Measurements from ENCODE around the gene ZFYVE9. TPM values are rescaled to one million over a fixed set of nuclear protein-coding genes. Genes with fewer than 3 reads are reported as not detected.

ZFYVE9 gene
- total and polyA plus RNA-seq, 10 of the 15 experiments (the other 5 are each of a cell fraction or from before 2014, with no cell fraction given): 0.26 to 6.9 (median 2.3) TPM

- in situ Hi-C loops (cut with MboI): loop anchor here (10.0 to 25.0 kb wide), 2 partner anchors 145 to 542 kb away; no protein-coding TSS in a partner anchor
- no peaks in the 10 kb centered on the region for H3K36me3 ChIP-seq (ENCODE audit: control insufficient read depth in 2 of 2, insufficient read depth in 2 of 2, low read length in 1 of 2)
- no TSS peak for BruUV-seq (replicated peaks)
- intact Hi-C loops (cut with micrococcal nuclease; ENCODE audit: unreplicated experiment): loop anchor here (1.0 to 10.0 kb wide), 2 partner anchors 154 to 222 kb away; partner anchors contain the start of gene CC2D1B
- peak overlapping the region; percentile 82 for H2AFZ ChIP-seq (ENCODE audit: control insufficient read depth, low read depth, low read length)
- SMC1A ChIA-PET (ENCODE audit: uncharacterized antibody, unreplicated experiment): no interaction called here
- POLR2A ChIA-PET: no interaction called here
- ATAC-seq (peak; percentile 64), DNase-seq (ENCODE audit: low read depth, low spot score) (no peak), FAIRE-seq (no peak)
- H3K27me3 ChIP-seq (replicated peaks in 1 of 2; ENCODE audit: control insufficient read depth in 2 of 2, insufficient read depth in 2 of 2, low read length in 1 of 2): no peaks in the 10 kb centered on the region; a peak in 1 of 4 replicates
- H4K20me1 ChIP-seq (ENCODE audit: control insufficient read depth, insufficient read depth): no peaks in the 10 kb centered on the region
- 10% methylated on average over 42 of the region's 80 CpGs for WGBS (ENCODE audit: insufficient coverage, insufficient replicate concordance, low lambda C conversion rate, missing lambda C conversion rate)
- peak overlapping the region; percentile 79 for H3K4me3 ChIP-seq
- RAD21 ChIA-PET (ENCODE audit: unreplicated experiment): interaction anchor here (1.2 kb wide), 1 partner anchor 154 kb away, joined by 5 read pairs; no protein-coding TSS in a partner anchor
- CTCF ChIA-PET: interaction anchor here (0.9 to 1.2 kb wide), 6 partner anchors 17 to 154 kb away, joined by 3 to 4 read pairs (median 3); no protein-coding TSS in a partner anchor
- peak overlapping the region; percentile 55 for H3K9ac ChIP-seq (ENCODE audit: control insufficient read depth, insufficient read depth, low read length)
- no peaks in the 10 kb centered on the region for H3K79me2 ChIP-seq (ENCODE audit: control insufficient read depth, insufficient read depth, low read length)
- no peaks in the 10 kb centered on the region; the same call in 2 of the 3 replicates for H3K9me3 ChIP-seq (replicated peaks; ENCODE audit: control insufficient read depth, insufficient read depth, low read length)
- H3K27ac ChIP-seq (ENCODE audit: control insufficient read depth, insufficient read depth): peak overlapping the region; percentile 21
- H3K4me1 ChIP-seq (ENCODE audit: control insufficient read depth, insufficient read depth, low read length): peaks cover 11% of the 10 kb centered on the region; the same call in 1 of the 2 replicates
- peak overlapping the region; percentile 90 for H3K4me2 ChIP-seq (ENCODE audit: control insufficient read depth, insufficient read depth)
- TF ChIP-seq E2F8 (IDR thresholded peaks at IDR 0.05; ENCODE audit: low read depth, partially characterized antibody) (no peak), SMAD5 (IDR thresholded peaks at IDR 0.05; ENCODE audit: low read depth) (no peak), USF1 (IDR thresholded peaks at IDR 0.05; ENCODE audit: borderline replicate concordance, extremely low read length, insufficient read depth, low read depth, low read length) (no peak), FOXM1 (IDR thresholded peaks at IDR 0.05; ENCODE audit: low read depth, low read length) (no peak), SIN3A (IDR thresholded peaks at IDR 0.05; ENCODE audit: low read depth, low read length) (no peak), IKZF1 (conservative IDR thresholded peaks at IDR 0.05) (peak; percentile 80), NKRF (conservative IDR thresholded peaks at IDR 0.05) (0 out of 2 replicates have a peak, but pooled peaks have one; percentile 2), RUNX3 (IDR thresholded peaks at IDR 0.05; ENCODE audit: low read length) (peak; percentile 55)
- TF ChIP-seq, protein P1, sequence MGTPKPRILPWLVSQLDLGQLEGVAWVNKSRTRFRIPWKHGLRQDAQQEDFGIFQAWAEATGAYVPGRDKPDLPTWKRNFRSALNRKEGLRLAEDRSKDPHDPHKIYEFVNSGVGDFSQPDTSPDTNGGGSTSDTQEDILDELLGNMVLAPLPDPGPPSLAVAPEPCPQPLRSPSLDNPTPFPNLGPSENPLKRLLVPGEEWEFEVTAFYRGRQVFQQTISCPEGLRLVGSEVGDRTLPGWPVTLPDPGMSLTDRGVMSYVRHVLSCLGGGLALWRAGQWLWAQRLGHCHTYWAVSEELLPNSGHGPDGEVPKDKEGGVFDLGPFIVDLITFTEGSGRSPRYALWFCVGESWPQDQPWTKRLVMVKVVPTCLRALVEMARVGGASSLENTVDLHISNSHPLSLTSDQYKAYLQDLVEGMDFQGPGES (IDR thresholded peaks at IDR 0.05): no peak
Measured at GRCh38 chr1:52142220-52143183, 613 bp downstream of the ZFYVE9 start.

All from GM12878 (cell line).